CD14-positive monocyte (primary cell): Measurements from ENCODE around the gene C19orf25. TPM values are rescaled to one million over a fixed set of nuclear protein-coding genes. Genes with fewer than 3 reads are reported as not detected.

Source experiments
- DNase-seq, 3 donors: peaks; one replicate each; pipeline ENCODE4 v3.0.0-alpha.2; 2011 to 2022
- H2AFZ ChIP-seq: 2 replicates; pipeline ENCODE4 v1.6.0; 2012; ENCODE audit warnings: mild to moderate bottlenecking, low read depth, low read length, inconsistent platforms; ENCODE audit not compliant: insufficient read depth, poor library complexity, severe bottlenecking
- H3K27ac ChIP-seq, 2 donors: 1 replicate in 1 of 2; 2 replicates in 1 of 2; pipeline ENCODE4 v1.5.1; 2012 to 2013; ENCODE audit warnings: low read length in 2 of 2, control low read depth in 1 of 2, inconsistent platforms in 1 of 2, low read depth in 1 of 2, mild to moderate bottlenecking in 1 of 2
- H3K27me3 ChIP-seq, 2 donors: one replicate each; pipeline versions ENCODE4 v1.6.0 to v1.6.1; 2011 to 2013; ENCODE audit warnings: low read length in 2 of 2; ENCODE audit not compliant: control insufficient read depth in 2 of 2, insufficient read depth in 2 of 2
- H3K36me3 ChIP-seq, 2 donors: replicated peaks in 1 of 2; 1 replicate in 1 of 2; 2 replicates in 1 of 2; pipeline versions ENCODE4 v1.5.1 to v1.6.1; 2012 to 2013; ENCODE audit warnings: low read length in 2 of 2, control low read depth in 1 of 2, inconsistent platforms in 1 of 2, mild to moderate bottlenecking in 1 of 2; ENCODE audit not compliant: insufficient read depth in 2 of 2, control insufficient read depth in 1 of 2
- H3K4me1 ChIP-seq, 2 donors: 1 replicate in 1 of 2; 2 replicates in 1 of 2; pipeline versions ENCODE4 v1.5.1 to v1.6.1; 2012 to 2013; ENCODE audit warnings: low read length in 2 of 2, control low read depth in 1 of 2, inconsistent platforms in 1 of 2, mild to moderate bottlenecking in 1 of 2, moderate library complexity in 1 of 2; ENCODE audit not compliant: insufficient read depth in 2 of 2, control insufficient read depth in 1 of 2
- H3K4me2 ChIP-seq: replicated peaks from 2 replicates; pipeline ENCODE3; 2012; ENCODE audit warnings: low read length, moderate library complexity, mild to moderate bottlenecking; ENCODE audit not compliant: poor library complexity, severe bottlenecking; ENCODE audit errors: extremely low read depth
- H3K4me3 ChIP-seq, 3 experiments: fragments of 200-600 bp in 1 of 3; sonication (generic) in 1 of 3; replicated peaks in 1 of 3; 1 replicate in 2 of 3; 2 replicates in 1 of 3; pipeline ENCODE4 v1.5.1; 2011 to 2013; ENCODE audit warnings: low read length in 3 of 3, mild to moderate bottlenecking in 3 of 3, control low read depth in 2 of 3, low read depth in 2 of 3, inconsistent platforms in 1 of 3, moderate library complexity in 1 of 3
- H3K79me2 ChIP-seq: 2 replicates; pipeline ENCODE4 v1.6.0; 2012; ENCODE audit warnings: mild to moderate bottlenecking, control low read depth, inconsistent platforms, low read length, moderate library complexity; ENCODE audit not compliant: insufficient read depth
- H3K9ac ChIP-seq: 2 replicates; pipeline ENCODE4 v1.6.0; 2017; ENCODE audit warnings: low read length, mild to moderate bottlenecking; ENCODE audit not compliant: insufficient read depth, poor library complexity, severe bottlenecking
- H3K9me3 ChIP-seq, 2 donors: replicated peaks in 1 of 2; 1 replicate in 1 of 2; 2 replicates in 1 of 2; pipeline versions ENCODE4 v1.5.1 to v1.6.1; 2012 to 2013; ENCODE audit warnings: low read length in 2 of 2, control low read depth in 1 of 2; ENCODE audit not compliant: control insufficient read depth in 1 of 2, insufficient read depth in 1 of 2
- H4K20me1 ChIP-seq: 2 replicates; pipeline ENCODE4 v1.6.0; 2012; ENCODE audit warnings: mild to moderate bottlenecking, low read length, control low read depth, moderate library complexity; ENCODE audit not compliant: insufficient read depth
- H3K27ac Mint-ChIP-seq, 7 donors: one replicate each; pipeline ENCODE4 v1.8.0; 2020; ENCODE audit warnings: mild to moderate bottlenecking in 7 of 7, mixed read lengths in 7 of 7, moderate library complexity in 6 of 7, inconsistent platforms in 2 of 7
- H3K27me3 Mint-ChIP-seq, 3 donors: one replicate each; pipeline ENCODE4 v1.8.0; 2021 to 2022; ENCODE audit warnings: low read depth in 3 of 3, mild to moderate bottlenecking in 3 of 3, mixed read lengths in 3 of 3, moderate library complexity in 3 of 3, inconsistent platforms in 1 of 3
- H3K36me3 Mint-ChIP-seq, 2 donors: one replicate each; pipeline ENCODE4 v1.8.0; 2020; ENCODE audit warnings: mixed read lengths in 2 of 2, inconsistent platforms in 1 of 2, mild to moderate bottlenecking in 1 of 2
- H3K4me1 Mint-ChIP-seq: one replicate; pipeline ENCODE4 v1.8.0; 2020; ENCODE audit warnings: mild to moderate bottlenecking, mixed read lengths
- H3K4me3 Mint-ChIP-seq, 2 donors: one replicate each; pipeline ENCODE4 v1.8.0; 2020; ENCODE audit warnings: mild to moderate bottlenecking in 2 of 2, mixed read lengths in 2 of 2, moderate library complexity in 1 of 2
- H3K9me3 Mint-ChIP-seq, 7 donors: one replicate each; pipeline ENCODE4 v1.8.0; 2020 to 2022; ENCODE audit warnings: mixed read lengths in 7 of 7, mild to moderate bottlenecking in 6 of 7, moderate library complexity in 6 of 7, inconsistent platforms in 2 of 7
- WGBS: methylation state at CpG from one replicate; pipeline ENCODE4 v1.1.5; 2013; ENCODE audit warnings: missing lambda C conversion rate; ENCODE audit not compliant: insufficient coverage; 5-methylcytosine and 5-hydroxymethylcytosine counted together
- intact Hi-C, 2 donors: fragments of 100-400 bp; cut with micrococcal nuclease; formaldehyde crosslinking; loops; one replicate each; pipeline versions ENCODE4 v1.15.0 to v1.15.1; 2023
- polyA minus RNA-seq: library from RNA; depleted of rRNA, polyadenylated mRNA; stranded (reverse); fragments of >200 nt; gene quantifications from 2 replicates; pipeline ENCODE4 v1.2.3, GENCODE V29; 2012
- polyA plus RNA-seq, 3 donors: library from polyadenylated mRNA; depleted of rRNA in 1 of 3; unstranded in 2 of 3; stranded (reverse) in 1 of 3; fragments of 300-500 nt in 2 of 3; fragments of >200 nt in 1 of 3; fragmentation: Illumina TruSeq in 2 of 3; gene quantifications; 1 replicate in 2 of 3; 2 replicates in 1 of 3; pipeline ENCODE4 v1.2.3, GENCODE V29; 2012 to 2021
- total RNA-seq, 12 experiments: library from RNA in 1 of 12; stranded (reverse) in 1 of 12; fragments of 120-200 nt in 1 of 12; gene quantifications; one replicate each; pipeline ENCODE4 v1.2.4 and lab custom pipeline; 2013 to 2026; ENCODE audit warnings: mixed read lengths in 6 of 12, inconsistent platforms in 1 of 12
- TF ChIP-seq, protein P1 (sequence below): fragments of 200-600 bp; IDR thresholded peaks from one replicate; pipeline ENCODE4 v1.8.0; 2022; ENCODE audit warnings: antibody characterized with exemption, mild to moderate bottlenecking

The C19orf25 gene
- 24.4 TPM for total RNA-seq (2013)
- 10 to 100 TPM; 18.2 to 20.9 (median 19.9) TPM for polyA plus RNA-seq
- 20.6 and 24.3 TPM in 2 replicates for polyA minus RNA-seq
- total RNA-seq (lab: John Stamatoyannopoulos, UW), result 9.4 to 23.5 (median 16.3) reads per million in 11 experiments

DNA sequence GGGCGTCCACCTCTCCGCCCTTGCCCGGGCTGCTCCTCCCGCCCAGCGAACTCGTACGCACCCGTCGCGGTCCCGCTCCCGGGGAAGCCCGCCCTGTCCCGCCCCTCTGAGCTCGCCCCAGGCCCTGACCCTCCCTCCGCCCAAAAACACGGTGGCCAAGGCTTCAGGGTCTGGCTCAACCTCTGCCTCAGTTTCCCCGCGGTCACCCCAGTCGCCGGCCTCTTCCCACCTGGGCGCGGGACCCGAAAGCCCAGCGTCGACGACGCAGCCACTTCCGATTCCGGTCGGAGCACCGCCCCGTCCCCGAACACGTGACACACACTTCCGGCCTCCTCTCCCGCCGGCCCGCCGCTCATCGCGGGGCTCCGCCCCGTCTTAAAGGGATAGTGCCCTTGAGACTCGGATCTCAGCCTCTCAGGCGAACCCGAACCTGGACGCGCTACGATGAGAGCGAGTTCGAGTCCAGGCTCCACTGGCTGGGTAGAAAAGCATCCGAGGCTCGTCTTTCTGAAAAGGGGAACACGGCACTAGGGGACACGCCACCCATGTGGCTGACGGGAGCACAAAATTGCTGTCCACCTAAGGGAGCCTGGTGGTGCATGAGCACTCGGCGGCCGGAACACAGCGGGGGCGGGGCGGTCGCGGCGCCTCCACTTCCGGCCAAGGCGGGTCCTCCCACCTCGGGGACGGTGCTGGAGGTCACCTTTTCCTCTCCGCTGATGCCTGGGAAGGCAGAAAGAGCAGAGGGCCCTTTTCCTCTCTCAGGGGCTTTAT lies at the start of gene C19orf25:
C19orf25 (minus strand) TSS at position 282 of the 774 bp plus-strand sequence. CDS start 312 bp downstream, outside the sequence.
- H3K9me3 Mint-ChIP-seq, result peaks cover 0 to 4% (median 0%) of the 10 kb centered on the region in 7 donors
- H3K27ac Mint-ChIP-seq, result peak within 1 kb of the TSS; percentile 93 to 99 (median 97)
- peaks cover 17 to 34% of the 10 kb centered on the region in 2 donors for H3K36me3 Mint-ChIP-seq
- peak within 1 kb of the TSS; percentile 93 to 98 for H3K4me3 Mint-ChIP-seq
- DNase-seq, result peak; percentile 89 to 91 (median 90)
- no peaks in the 10 kb centered on the region for H3K27me3 ChIP-seq
- peak within 1 kb of the TSS; percentile 80 for H3K4me2 ChIP-seq
- H4K20me1 ChIP-seq, result peaks cover 27% of the 10 kb centered on the region
- peak within 1 kb of the TSS; percentile 51 to 86 for H3K27ac ChIP-seq
- peaks cover 29% of the 10 kb centered on the region for H3K79me2 ChIP-seq
- TF ChIP-seq, protein P1, sequence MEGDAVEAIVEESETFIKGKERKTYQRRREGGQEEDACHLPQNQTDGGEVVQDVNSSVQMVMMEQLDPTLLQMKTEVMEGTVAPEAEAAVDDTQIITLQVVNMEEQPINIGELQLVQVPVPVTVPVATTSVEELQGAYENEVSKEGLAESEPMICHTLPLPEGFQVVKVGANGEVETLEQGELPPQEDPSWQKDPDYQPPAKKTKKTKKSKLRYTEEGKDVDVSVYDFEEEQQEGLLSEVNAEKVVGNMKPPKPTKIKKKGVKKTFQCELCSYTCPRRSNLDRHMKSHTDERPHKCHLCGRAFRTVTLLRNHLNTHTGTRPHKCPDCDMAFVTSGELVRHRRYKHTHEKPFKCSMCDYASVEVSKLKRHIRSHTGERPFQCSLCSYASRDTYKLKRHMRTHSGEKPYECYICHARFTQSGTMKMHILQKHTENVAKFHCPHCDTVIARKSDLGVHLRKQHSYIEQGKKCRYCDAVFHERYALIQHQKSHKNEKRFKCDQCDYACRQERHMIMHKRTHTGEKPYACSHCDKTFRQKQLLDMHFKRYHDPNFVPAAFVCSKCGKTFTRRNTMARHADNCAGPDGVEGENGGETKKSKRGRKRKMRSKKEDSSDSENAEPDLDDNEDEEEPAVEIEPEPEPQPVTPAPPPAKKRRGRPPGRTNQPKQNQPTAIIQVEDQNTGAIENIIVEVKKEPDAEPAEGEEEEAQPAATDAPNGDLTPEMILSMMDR, result no peak
- H3K4me3 ChIP-seq, result peak within 1 kb of the TSS; percentile 68 to 76 (median 70)
- intact Hi-C loops, result loop anchor here (1.0 to 5.0 kb wide), 2 partner anchors 37 to 41 kb away; partner anchors contain the start of gene RPS15 (in 1 of the 2)
- H2AFZ ChIP-seq, result peak within 1 kb of the TSS; percentile 88
- peaks cover 28% of the 10 kb centered on the region for H3K4me1 Mint-ChIP-seq
- WGBS, result under 1% methylated on average over 60 of the region's 71 CpGs
- H3K9me3 ChIP-seq, result no peaks in the 10 kb centered on the region
- peak within 1 kb of the TSS; percentile 83 for H3K9ac ChIP-seq
- peaks cover 3 to 6% (median 5%) of the 10 kb centered on the region in 3 donors for H3K27me3 Mint-ChIP-seq
- peaks cover 18 to 27% of the 10 kb centered on the region in 2 donors for H3K36me3 ChIP-seq
- peaks cover 20 to 28% of the 10 kb centered on the region in 2 donors for H3K4me1 ChIP-seq

- no peak for DNase-seq
- no peaks in the 10 kb centered on the region for H3K4me1 ChIP-seq
- Mint-ChIP-seq H3K4me3 (no peak overlapping the region), H3K9me3 (peaks cover 0 to 7% (median 5%) of the 10 kb centered on the region in 7 donors), H3K27me3 (peaks cover 23 to 43% (median 25%) of the 10 kb centered on the region in 3 donors), H3K36me3 (peaks cover 0 to 3% of the 10 kb centered on the region in 2 donors), H3K27ac (no peak overlapping the region), H3K4me1 (peaks cover 3% of the 10 kb centered on the region)
- no peaks in the 10 kb centered on the region for H4K20me1 ChIP-seq
- intact Hi-C loops, result no loop called here
- H3K36me3 ChIP-seq, result no peaks in the 10 kb centered on the region
- WGBS, result 84% methylated on average over 26 of the region's 27 CpGs
- H3K27ac ChIP-seq, result no peak overlapping the region
- TF ChIP-seq, protein P1, result no peak
- H3K27me3 ChIP-seq, result peaks cover 5 to 21% of the 10 kb centered on the region in 2 donors
- H3K4me3 ChIP-seq, result no peak overlapping the region
- no peak overlapping the region for H3K4me2 ChIP-seq
- no peaks in the 10 kb centered on the region for H3K9me3 ChIP-seq
- no peak overlapping the region for H2AFZ ChIP-seq
- no peaks in the 10 kb centered on the region for H3K79me2 ChIP-seq
- no peak overlapping the region for H3K9ac ChIP-seq
Measured at GRCh38 chr19:1527650-1528309, 48.8 kb upstream of the C19orf25 start.
